Parathyroid adenoma (tissue), 2 donors: ENCODE measurements around the gene ADISSP.

Source experiments
- H2AFZ ChIP-seq: fragments of 300-600 bp; sonication (generic); one replicate; pipeline ENCODE4 v1.7.0; 2017; ENCODE audit warnings: antibody characterized with exemption, mild to moderate bottlenecking
- H3K27ac ChIP-seq: fragments of 300-600 bp; sonication (generic); one replicate; pipeline ENCODE4 v1.7.0; 2017
- H3K27me3 ChIP-seq: fragments of 300-600 bp; sonication (generic); one replicate; pipeline ENCODE4 v1.7.0; 2017; ENCODE audit warnings: low read length; ENCODE audit not compliant: control insufficient read depth, insufficient read depth
- H3K36me3 ChIP-seq: fragments of 300-600 bp; sonication (generic); one replicate; pipeline ENCODE4 v1.7.0; 2017; ENCODE audit warnings: low read length; ENCODE audit not compliant: control insufficient read depth, insufficient read depth
- H3K4me1 ChIP-seq: fragments of 300-600 bp; sonication (generic); one replicate; pipeline ENCODE4 v1.7.0; 2017; ENCODE audit warnings: control low read depth
- H3K4me2 ChIP-seq: fragments of 300-600 bp; sonication (generic); one replicate; pipeline ENCODE4 v1.7.0; 2017; ENCODE audit warnings: low read length
- H3K4me3 ChIP-seq: fragments of 300-600 bp; sonication (generic); one replicate; pipeline ENCODE4 v1.7.0; 2017; ENCODE audit warnings: low read depth, low read length
- H3K79me2 ChIP-seq: fragments of 300-600 bp; sonication (generic); one replicate; pipeline ENCODE4 v1.7.0; 2017; ENCODE audit warnings: control low read depth
- H3K9ac ChIP-seq: fragments of 300-600 bp; sonication (generic); one replicate; pipeline ENCODE4 v1.7.0; 2017; ENCODE audit warnings: mild to moderate bottlenecking
- H3K9me3 ChIP-seq: fragments of 300-600 bp; sonication (generic); one replicate; pipeline ENCODE4 v1.7.0; 2017; ENCODE audit warnings: low read length; ENCODE audit not compliant: control insufficient read depth
- TF ChIP-seq, protein P1 (sequence below): fragments of 300-600 bp; sonication (generic); IDR thresholded peaks from one replicate; pipeline ENCODE4 v1.7.0; 2017; ENCODE audit warnings: antibody characterized with exemption, mild to moderate bottlenecking
- donor health status: primary hyperparathyroidism.

The ADISSP gene

DNA sequence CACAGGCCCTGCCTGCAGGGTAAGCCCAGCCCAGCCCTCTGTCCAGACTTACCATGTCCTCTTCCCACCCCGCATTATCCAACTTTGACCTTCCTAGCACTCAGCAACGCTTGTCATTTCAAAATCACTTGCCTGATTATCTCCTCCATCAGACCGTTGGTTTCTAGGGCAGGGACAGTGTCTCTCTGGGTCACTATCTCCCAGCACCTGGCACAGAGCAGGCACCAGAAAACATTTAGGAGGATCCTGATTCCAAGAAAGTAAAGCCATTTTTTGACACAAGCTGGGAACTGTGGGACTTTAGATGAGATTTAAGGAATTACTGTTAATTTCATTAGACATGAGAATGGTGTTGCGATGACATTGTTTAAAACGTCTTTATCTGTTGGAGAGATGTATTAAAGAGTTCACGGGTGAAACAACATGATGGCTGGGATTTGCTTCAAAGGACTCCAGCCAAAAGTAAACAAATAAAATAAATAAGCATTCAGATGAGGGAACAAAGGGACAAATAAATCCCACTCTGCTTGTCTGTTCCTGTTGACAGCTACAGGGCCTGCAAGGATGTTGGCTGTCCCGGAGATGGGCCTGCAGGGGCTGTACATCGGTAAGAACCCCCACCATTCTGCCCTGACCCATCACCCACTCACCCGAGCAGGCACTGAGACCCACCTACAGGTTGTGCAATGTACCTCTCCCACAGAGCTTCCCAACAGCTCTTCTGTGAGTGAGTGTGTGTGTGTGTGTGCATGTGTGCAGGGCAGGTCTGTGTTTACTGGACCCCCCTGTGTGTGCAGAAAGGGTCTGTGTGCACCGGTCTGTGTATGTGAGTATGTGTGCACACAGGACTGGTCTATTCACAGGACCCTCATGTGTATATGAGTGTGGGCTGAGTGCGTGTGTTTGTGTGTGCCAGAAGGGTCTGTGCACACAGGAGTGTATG, 29.2 kb downstream of the ADISSP start:
- Histone ChIP-seq H3K9me3 (no peaks in the 10 kb centered on the region), H3K9ac (no peak overlapping the region), H3K4me2 (peak overlapping the region; percentile 5), H3K4me1 (peaks cover 31% of the 10 kb centered on the region), H3K27me3 (no peaks in the 10 kb centered on the region), H3K4me3 (no peak overlapping the region), H3K36me3 (no peaks in the 10 kb centered on the region), H2AFZ (peak overlapping the region; percentile 36), H3K27ac (peak overlapping the region; percentile 51), H3K79me2 (no peaks in the 10 kb centered on the region)
- TF ChIP-seq, protein P1, sequence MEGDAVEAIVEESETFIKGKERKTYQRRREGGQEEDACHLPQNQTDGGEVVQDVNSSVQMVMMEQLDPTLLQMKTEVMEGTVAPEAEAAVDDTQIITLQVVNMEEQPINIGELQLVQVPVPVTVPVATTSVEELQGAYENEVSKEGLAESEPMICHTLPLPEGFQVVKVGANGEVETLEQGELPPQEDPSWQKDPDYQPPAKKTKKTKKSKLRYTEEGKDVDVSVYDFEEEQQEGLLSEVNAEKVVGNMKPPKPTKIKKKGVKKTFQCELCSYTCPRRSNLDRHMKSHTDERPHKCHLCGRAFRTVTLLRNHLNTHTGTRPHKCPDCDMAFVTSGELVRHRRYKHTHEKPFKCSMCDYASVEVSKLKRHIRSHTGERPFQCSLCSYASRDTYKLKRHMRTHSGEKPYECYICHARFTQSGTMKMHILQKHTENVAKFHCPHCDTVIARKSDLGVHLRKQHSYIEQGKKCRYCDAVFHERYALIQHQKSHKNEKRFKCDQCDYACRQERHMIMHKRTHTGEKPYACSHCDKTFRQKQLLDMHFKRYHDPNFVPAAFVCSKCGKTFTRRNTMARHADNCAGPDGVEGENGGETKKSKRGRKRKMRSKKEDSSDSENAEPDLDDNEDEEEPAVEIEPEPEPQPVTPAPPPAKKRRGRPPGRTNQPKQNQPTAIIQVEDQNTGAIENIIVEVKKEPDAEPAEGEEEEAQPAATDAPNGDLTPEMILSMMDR: no peak

DNA sequence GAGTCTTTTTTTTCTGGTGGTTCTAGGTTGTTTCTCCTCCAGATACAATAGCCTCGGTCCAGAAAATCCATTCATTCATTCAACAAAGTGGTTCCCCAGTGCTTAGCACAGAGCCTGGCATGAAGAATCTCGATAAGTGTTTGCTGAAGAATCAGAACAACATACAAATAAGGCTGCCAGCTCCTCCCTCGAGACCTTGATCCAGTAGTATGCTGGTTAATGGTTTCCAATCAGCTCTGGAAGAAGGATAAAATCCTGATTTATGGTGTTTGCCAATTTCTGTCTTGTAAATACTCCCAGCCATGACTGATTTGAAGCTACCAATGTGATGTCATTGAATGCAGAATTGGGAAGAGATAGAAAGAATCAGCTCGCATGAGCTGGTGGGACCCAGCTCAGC, 31.8 kb downstream of the ADISSP start:
- H3K27ac ChIP-seq: no peak overlapping the region
- H3K36me3 ChIP-seq: no peaks in the 10 kb centered on the region
- H3K79me2 ChIP-seq: no peaks in the 10 kb centered on the region
- no peak overlapping the region for H3K9ac ChIP-seq
- TF ChIP-seq, protein P1: no peak
- no peak overlapping the region for H3K4me3 ChIP-seq
- peaks cover 31% of the 10 kb centered on the region for H3K4me1 ChIP-seq
- H3K9me3 ChIP-seq: no peaks in the 10 kb centered on the region
- no peak overlapping the region for H3K4me2 ChIP-seq
- H3K27me3 ChIP-seq: no peaks in the 10 kb centered on the region
- no peak overlapping the region for H2AFZ ChIP-seq

DNA sequence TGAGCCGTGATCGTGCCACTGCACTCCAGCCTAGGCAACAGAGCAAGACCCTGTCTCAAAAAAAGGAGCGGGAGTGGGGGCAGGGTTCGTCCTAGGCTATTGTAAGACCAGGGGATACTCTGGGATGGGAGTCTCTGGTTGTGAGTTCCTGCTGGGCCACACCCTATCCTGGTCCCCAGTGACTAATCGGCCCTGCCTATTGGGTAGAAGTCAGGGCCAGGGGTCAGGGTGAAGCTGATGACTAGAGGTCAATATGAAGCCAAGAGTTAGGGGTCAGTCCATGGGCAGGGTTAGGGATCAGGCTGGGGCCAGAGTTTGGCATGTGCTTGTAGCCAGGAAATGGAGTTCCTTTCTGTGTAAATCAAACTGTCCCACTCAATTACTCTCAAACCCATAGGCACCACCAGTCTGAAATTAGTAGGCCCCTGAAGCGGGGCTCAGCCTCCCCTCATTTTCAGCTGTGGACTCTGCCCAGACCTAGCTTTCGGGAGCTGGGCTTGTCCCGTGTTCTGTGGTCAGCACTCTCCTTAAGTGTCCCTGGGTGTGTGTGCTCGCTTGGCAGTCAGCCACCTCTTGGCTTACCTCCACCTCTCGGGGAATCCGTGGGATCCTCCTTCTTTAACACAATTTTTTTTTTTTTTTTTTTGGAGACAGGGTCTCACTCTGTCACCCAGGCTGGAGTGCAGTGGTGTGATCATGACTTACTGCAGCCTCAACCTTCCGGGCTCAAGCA, 33.3 kb downstream of the ADISSP start:
- no peaks in the 10 kb centered on the region for H3K79me2 ChIP-seq
- H3K4me1 ChIP-seq: peaks cover 18% of the 10 kb centered on the region
- TF ChIP-seq, protein P1: no peak
- H3K9ac ChIP-seq: no peak overlapping the region
- H3K36me3 ChIP-seq: no peaks in the 10 kb centered on the region
- no peaks in the 10 kb centered on the region for H3K27me3 ChIP-seq
- peak overlapping the region; percentile 10 for H3K4me2 ChIP-seq
- H3K9me3 ChIP-seq: no peaks in the 10 kb centered on the region
- H2AFZ ChIP-seq: no peak overlapping the region
- no peak overlapping the region for H3K4me3 ChIP-seq
- H3K27ac ChIP-seq: no peak overlapping the region

DNA sequence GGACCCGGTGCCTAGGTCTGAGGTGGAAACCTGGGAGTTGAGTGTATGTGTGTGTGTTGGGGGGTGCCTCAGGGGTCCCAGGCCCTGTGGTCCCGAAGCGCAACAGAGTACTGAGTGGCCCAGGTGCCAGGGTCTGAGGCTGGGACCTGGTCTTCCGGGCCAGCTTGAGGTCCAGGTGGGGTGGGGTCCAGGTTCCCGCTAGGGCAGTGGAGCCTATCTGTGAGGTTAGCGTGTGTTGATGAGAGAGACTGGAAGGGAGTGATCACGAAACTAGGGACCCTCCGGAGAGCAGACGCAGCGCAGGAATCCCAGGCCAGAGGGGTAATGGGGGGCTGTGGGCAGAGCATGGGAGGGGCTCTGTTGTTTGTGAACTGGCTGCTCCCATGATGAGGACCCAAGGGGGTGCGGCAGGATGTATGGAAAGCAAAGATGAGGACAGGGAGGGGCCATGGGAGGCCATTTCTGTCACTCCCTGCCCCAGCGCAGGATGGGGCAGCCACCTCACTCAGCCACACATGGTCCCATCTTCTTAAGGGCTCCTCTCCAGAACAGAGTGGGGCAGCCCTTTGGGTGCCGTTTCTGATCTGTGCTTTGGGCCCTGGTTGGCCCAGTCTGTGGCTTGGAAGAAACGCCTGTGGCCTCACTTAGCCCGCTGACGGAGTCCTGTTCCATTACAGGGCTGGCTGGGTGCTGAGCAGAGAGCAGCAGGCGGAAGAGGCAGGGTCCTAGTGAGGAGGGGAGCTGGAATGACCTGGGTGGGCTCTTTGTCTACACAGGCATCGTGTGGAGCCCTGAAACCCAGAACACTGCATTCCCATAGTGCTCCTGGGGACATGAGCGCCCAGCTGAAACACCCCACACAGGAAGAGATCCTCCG, 34.2 kb downstream of the ADISSP start:
- Histone ChIP-seq H3K27me3 (no peaks in the 10 kb centered on the region), H3K36me3 (no peaks in the 10 kb centered on the region), H3K4me3 (no peak overlapping the region), H3K4me2 (no peak overlapping the region), H3K79me2 (no peaks in the 10 kb centered on the region), H3K4me1 (peaks cover 11% of the 10 kb centered on the region), H3K9me3 (no peaks in the 10 kb centered on the region), H3K27ac (peak overlapping the region; percentile 25), H3K9ac (no peak overlapping the region), H2AFZ (peak overlapping the region; percentile 72)
- TF ChIP-seq, protein P1: no peak
